Upper lobe of left lung (tissue), 6 donors: ENCODE measurements around the gene B9D2. TPM values are rescaled to one million over a fixed set of nuclear protein-coding genes. Genes with fewer than 3 reads are reported as not detected.
A peak's percentile ranks its signal among the peaks of the same experiment; 100 is the strongest.

Source experiments
- ATAC-seq, 2 donors: fragments of 200-7000 bp; cut with Tn5 transposase; one replicate each; pipeline ENCODE4 v1.9.1; 2022; ENCODE audit warnings: mild to moderate bottlenecking in 2 of 2, moderate library complexity in 2 of 2; ENCODE audit not compliant: low FRiP score in 2 of 2
- DNase-seq, 2 donors: peaks; one replicate each; pipeline ENCODE4 v3.0.0-alpha.2; 2019 to 2020
- H3K27ac ChIP-seq, 4 donors: fragments of 200-600 bp; sonication (generic); one replicate each; pipeline ENCODE4 v1.5.1; 2016 to 2019
- H3K27me3 ChIP-seq, 4 donors: fragments of 200-600 bp; sonication (generic); one replicate each; pipeline ENCODE4 v1.5.1; 2017 to 2019
- H3K36me3 ChIP-seq, 4 donors: fragments of 200-600 bp; sonication (generic); one replicate each; pipeline ENCODE4 v1.5.1; 2016 to 2019
- H3K4me1 ChIP-seq, 4 donors: fragments of 200-600 bp; sonication (generic); one replicate each; pipeline ENCODE4 v1.5.1; 2018 to 2019
- H3K4me3 ChIP-seq, 4 donors: fragments of 200-600 bp; sonication (generic); one replicate each; pipeline ENCODE4 v1.5.1; 2017 to 2019; ENCODE audit warnings: mild to moderate bottlenecking in 2 of 4, moderate library complexity in 1 of 4
- H3K9me3 ChIP-seq, 4 donors: fragments of 200-600 bp; sonication (generic); one replicate each; pipeline ENCODE4 v1.5.1; 2018 to 2019
- EP300 ChIP-seq, 4 donors: sonication (generic); formaldehyde crosslinking; IDR thresholded peaks; one replicate each; pipeline ENCODE4 v1.5.1; 2017; ENCODE audit warnings: antibody characterized with exemption in 4 of 4, control low read depth in 2 of 4
- POLR2A ChIP-seq, 4 donors: fragments of 450-650 bp; IDR thresholded peaks; one replicate each; pipeline ENCODE4 v1.5.1; 2016 to 2017; ENCODE audit warnings: antibody characterized with exemption in 4 of 4, mild to moderate bottlenecking in 2 of 4
- POLR2AphosphoS5 ChIP-seq, 2 donors: sonication (generic); formaldehyde crosslinking; IDR thresholded peaks; one replicate each; pipeline ENCODE4 v1.5.1; 2017; ENCODE audit warnings: antibody characterized with exemption in 2 of 2
- WGBS, 2 donors: methylation state at CpG; one replicate each; pipeline ENCODE4 v1.1.5; 2017 to 2018; 5-methylcytosine and 5-hydroxymethylcytosine counted together
- total RNA-seq, 6 donors: library from RNA; depleted of rRNA in 4 of 6; stranded (reverse); fragments of >200 nt in 4 of 6; gene quantifications; one replicate each; pipeline versions ENCODE4 v1.1.0 to v1.2.1, GENCODE V29; 2016 to 2021
- TF ChIP-seq, protein P1 (sequence below), 6 experiments: fragments of 450-650 bp in 4 of 6; fragments of 200-600 bp in 2 of 6; sonication (generic) in 2 of 6; IDR thresholded peaks; one replicate each; pipeline ENCODE4 v1.5.1; 2016 to 2019; ENCODE audit warnings: antibody characterized with exemption in 6 of 6
- donor health status: DM: no; HTN: no; CAD: no; lungs with moderate emphysema.
- donor health status: DM: no; HTN: yes; CAD: no; lungs with severe emphysema.

B9D2 gene
- total RNA-seq, 6 donors from 2014 or later = 7.0 to 17.2 (median 10.3) TPM; not detected in 1

- H3K4me3 ChIP-seq = peak overlapping the region in 3 of 4 donors; percentile 95 to 100 (median 99)
- peaks cover 27 to 52% (median 32%) of the 10 kb centered on the region in 4 donors for H3K4me1 ChIP-seq
- ATAC-seq (no peak), DNase-seq (no peak)
- H3K9me3 ChIP-seq = no peaks in the 10 kb centered on the region
- 73 to 91% methylated on average over 3 of the region's 3 CpGs for WGBS, 2 donors
- H3K36me3 ChIP-seq = peaks cover 0 to 14% (median 2%) of the 10 kb centered on the region in 4 donors
- no peak overlapping the region for H3K27ac ChIP-seq
- TF ChIP-seq, protein P1, sequence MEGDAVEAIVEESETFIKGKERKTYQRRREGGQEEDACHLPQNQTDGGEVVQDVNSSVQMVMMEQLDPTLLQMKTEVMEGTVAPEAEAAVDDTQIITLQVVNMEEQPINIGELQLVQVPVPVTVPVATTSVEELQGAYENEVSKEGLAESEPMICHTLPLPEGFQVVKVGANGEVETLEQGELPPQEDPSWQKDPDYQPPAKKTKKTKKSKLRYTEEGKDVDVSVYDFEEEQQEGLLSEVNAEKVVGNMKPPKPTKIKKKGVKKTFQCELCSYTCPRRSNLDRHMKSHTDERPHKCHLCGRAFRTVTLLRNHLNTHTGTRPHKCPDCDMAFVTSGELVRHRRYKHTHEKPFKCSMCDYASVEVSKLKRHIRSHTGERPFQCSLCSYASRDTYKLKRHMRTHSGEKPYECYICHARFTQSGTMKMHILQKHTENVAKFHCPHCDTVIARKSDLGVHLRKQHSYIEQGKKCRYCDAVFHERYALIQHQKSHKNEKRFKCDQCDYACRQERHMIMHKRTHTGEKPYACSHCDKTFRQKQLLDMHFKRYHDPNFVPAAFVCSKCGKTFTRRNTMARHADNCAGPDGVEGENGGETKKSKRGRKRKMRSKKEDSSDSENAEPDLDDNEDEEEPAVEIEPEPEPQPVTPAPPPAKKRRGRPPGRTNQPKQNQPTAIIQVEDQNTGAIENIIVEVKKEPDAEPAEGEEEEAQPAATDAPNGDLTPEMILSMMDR (IDR thresholded peaks at IDR 0.05) = no peak
- TF ChIP-seq POLR2AphosphoS5 (IDR thresholded peaks at IDR 0.05) (no peak), EP300 (IDR thresholded peaks at IDR 0.05) (no peak), POLR2A (IDR thresholded peaks at IDR 0.05) (no peak)
- no peaks in the 10 kb centered on the region for H3K27me3 ChIP-seq
These were observed 35.1 kb upstream of the B9D2 start for GRCh38 chr19:41399091-41399490.

- peaks cover 0 to 14% (median 2%) of the 10 kb centered on the region in 4 donors for H3K36me3 ChIP-seq
- no peaks in the 10 kb centered on the region for H3K9me3 ChIP-seq
- DNase-seq (no peak), ATAC-seq (no peak)
- peaks cover 27 to 52% (median 32%) of the 10 kb centered on the region in 4 donors for H3K4me1 ChIP-seq
- WGBS, 2 donors = 49 to 62% methylated on average over 3 of the region's 3 CpGs
- H3K4me3 ChIP-seq = peak overlapping the region in 3 of 4 donors; percentile 95 to 100 (median 99)
- H3K27ac ChIP-seq = peak overlapping the region in 1 of 4 donors; percentile 94
- H3K27me3 ChIP-seq = no peaks in the 10 kb centered on the region
- no peak for TF ChIP-seq EP300 (IDR thresholded peaks at IDR 0.05)
- no peak for TF ChIP-seq POLR2AphosphoS5 (IDR thresholded peaks at IDR 0.05)
- TF ChIP-seq, protein P1 (IDR thresholded peaks at IDR 0.05) = no peak
- TF ChIP-seq POLR2A (IDR thresholded peaks at IDR 0.05) = no peak
These were observed 34.6 kb upstream of the B9D2 start for GRCh38 chr19:41398598-41398997.

- Histone ChIP-seq H3K9me3 (no peaks in the 10 kb centered on the region), H3K36me3 (peaks cover 0 to 11% (median under 1%) of the 10 kb centered on the region in 4 donors), H3K4me3 (peak overlapping the region; percentile 90 to 100 (median 97)), H3K4me1 (peaks cover 25 to 52% (median 30%) of the 10 kb centered on the region in 4 donors), H3K27me3 (no peaks in the 10 kb centered on the region), H3K27ac (peak overlapping the region; percentile 90 to 94 (median 92))
- no peak for DNase-seq
- 0 to 1% methylated on average over 5 of the region's 5 CpGs for WGBS, 2 donors
- no peak for TF ChIP-seq POLR2AphosphoS5 (IDR thresholded peaks at IDR 0.05)
- TF ChIP-seq, protein P1 (IDR thresholded peaks at IDR 0.05) = no peak
- no peak for TF ChIP-seq EP300 (IDR thresholded peaks at IDR 0.05)
- TF ChIP-seq POLR2A (IDR thresholded peaks at IDR 0.05) = no peak
- ATAC-seq = no peak
These were observed 34.1 kb upstream of the B9D2 start for GRCh38 chr19:41398050-41398418.

DNA sequence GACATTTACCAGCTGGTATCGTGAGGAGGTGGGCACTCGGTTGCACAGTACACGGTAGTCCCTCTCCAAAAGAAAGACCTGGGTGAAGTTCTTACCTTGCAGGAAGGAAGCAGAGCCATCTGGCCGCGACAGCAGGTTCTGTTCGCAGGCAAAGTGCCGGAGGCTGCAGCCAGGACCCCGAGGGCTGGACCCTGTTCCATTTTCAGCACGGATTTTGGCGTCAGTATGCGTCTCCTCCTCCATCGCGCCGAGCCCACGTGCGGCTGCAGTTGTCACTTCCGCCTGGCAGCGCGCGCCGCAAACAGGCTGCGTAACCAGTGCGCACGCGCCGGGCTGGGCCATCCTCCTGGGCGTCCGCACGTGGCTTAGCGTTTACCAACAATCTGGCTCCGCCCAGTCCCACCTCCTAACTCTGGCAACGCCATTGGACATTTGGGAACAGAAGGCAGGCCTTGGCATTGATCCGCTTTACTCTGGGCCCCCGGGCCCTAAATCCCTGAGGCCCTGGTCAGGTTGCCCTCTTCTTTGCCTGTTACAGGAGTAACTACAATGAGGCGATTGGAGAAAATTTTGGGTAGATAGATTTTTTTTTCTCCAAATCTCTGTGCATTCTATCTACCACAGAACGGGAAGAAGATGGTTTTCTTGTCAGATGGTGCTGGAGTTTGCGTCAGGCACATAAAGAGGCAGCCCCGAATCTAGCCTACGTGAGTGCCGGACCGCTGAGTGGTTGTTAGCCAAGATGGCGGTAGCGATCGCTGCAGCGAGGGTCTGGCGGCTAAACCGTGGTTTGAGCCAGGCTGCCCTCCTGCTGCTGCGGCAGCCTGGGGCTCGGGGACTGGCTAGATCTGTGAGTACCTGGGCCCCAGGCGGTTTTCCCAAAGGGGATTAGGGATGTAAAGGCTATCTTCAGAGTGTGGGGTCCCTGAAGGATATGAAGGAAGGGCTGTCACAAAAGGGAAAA lies 33.4 kb upstream of the B9D2 start, which contains the start of the genes BCKDHA and EXOSC5:
Gene BCKDHA (plus strand): TSS at position 733 of the 964 bp plus-strand sequence. CDS start 10 bp downstream, at position 743.
Gene EXOSC5 (minus strand): TSS at position 274 of the 964 bp plus-strand sequence. CDS start 31 bp downstream, at position 243.
- TF ChIP-seq, protein P1 (IDR thresholded peaks at IDR 0.05) = peak in 3 of 6 experiments; percentile 27 to 49 (median 39)
- TF ChIP-seq POLR2AphosphoS5 (IDR thresholded peaks at IDR 0.05) = peak; percentile 63 to 77
- TF ChIP-seq POLR2A (IDR thresholded peaks at IDR 0.05) = peak in 3 of 4 donors; percentile 41 to 75 (median 70)
- peak in 1 of 4 donors; percentile 53 for TF ChIP-seq EP300 (IDR thresholded peaks at IDR 0.05)
- DNase-seq (peak; percentile 99 to 100), ATAC-seq (peak; percentile 99)
- 0% methylated on average over 38 to 44 of the region's 50 CpGs for WGBS, 2 donors
- peaks cover 0 to 4% (median 0%) of the 10 kb centered on the region in 4 donors for H3K36me3 ChIP-seq
- peak within 1 kb of the TSS; percentile 90 to 94 (median 92) for H3K27ac ChIP-seq
- peak within 1 kb of the TSS; percentile 90 to 100 (median 97) for H3K4me3 ChIP-seq
- H3K9me3 ChIP-seq = no peaks in the 10 kb centered on the region
- H3K27me3 ChIP-seq = no peaks in the 10 kb centered on the region
- H3K4me1 ChIP-seq = peaks cover 21 to 45% (median 30%) of the 10 kb centered on the region in 4 donors
